ENCODE measurements around the gene TTC21B. TPM values are rescaled to one million over a fixed set of nuclear protein-coding genes. Genes with fewer than 3 reads are reported as not detected.

Gene TTC21B
- total and polyA plus RNA-seq, 9 of the 15 experiments (the other 6 are each of a cell fraction or from before 2014, with no cell fraction given) = 5.2 to 34.9 (median 18.5) TPM

DNA sequence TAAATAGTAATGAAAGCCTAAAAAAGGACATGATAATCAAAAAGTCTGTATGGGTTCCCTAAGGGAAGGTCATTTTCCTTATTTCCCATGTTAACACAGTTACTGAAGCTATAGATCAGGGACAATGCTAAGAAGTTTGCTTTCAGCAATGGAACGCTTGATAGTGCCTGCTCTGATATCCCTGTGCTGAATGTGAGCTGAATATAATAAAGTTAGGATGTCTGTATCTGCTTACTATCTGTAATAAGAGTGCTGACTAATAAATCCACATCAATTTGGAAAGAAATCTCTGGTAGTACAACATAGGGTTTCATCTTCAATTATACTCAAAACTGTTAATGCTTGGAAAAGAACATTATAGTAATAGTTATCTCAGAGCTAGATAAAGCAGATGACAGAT, 25.8 kb downstream of the TTC21B start:
- intact Hi-C loops (cut with micrococcal nuclease) = no loop called here
- WGBS (ENCODE audit: insufficient coverage, low coverage, missing lambda C conversion rate) = 86% methylated on average over 1 of the region's 1 CpG
- H3K79me2 ChIP-seq (ENCODE audit: control insufficient read depth, insufficient read depth, low read length) = no peaks in the 10 kb centered on the region

DNA sequence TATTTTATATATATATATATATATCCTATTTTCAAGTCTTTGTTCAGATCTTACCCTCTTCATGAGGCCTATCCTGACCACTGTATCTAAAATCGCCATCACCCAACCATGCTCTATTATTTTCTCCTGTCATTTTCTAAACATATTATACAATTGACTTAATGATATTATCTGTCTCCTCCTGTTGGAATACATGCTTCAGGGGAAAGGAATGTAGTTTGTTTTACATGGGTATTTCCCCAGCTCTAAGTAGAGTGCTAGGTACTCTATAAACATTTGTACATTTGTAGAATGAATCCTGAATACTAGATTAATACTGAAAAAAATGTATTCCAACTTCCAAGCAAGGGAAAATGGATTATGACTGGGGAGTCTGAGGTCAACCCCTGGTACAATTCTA, 26.2 kb downstream of the TTC21B start:
- CTCF ChIA-PET (ENCODE audit: low intra/inter-chr PET ratio) = no interaction called here
- 92% methylated on average over 1 of the region's 1 CpG for WGBS (ENCODE audit: insufficient coverage, low coverage, missing lambda C conversion rate)
- FAIRE-seq = no peak

More for the DNA sequence above, 25.8 kb downstream of the TTC21B start:
- H3K9me1 ChIP-seq (ENCODE audit: control insufficient read depth, insufficient read depth, low read length) = no peaks in the 10 kb centered on the region
- H3K36me3 ChIP-seq (ENCODE audit: control insufficient read depth, insufficient read depth, low read length) = peaks cover 82% of the 10 kb centered on the region
- DNase-seq (ENCODE audit: extremely low read depth in 1 of 4, low spot score in 3 of 4) = no peak
- no peak overlapping the region for H3K27ac ChIP-seq (ENCODE audit: extremely low read depth, low read depth, low read length)
- H3K9ac ChIP-seq (ENCODE audit: insufficient read depth in 1 of 2, low read depth in 2 of 2, low read length in 2 of 2) = no peak overlapping the region
- CTCF ChIA-PET (ENCODE audit: low intra/inter-chr PET ratio) = no interaction called here
- POLR2A ChIA-PET = no interaction called here
- no peak for FAIRE-seq
- no peak overlapping the region for H3K4me2 ChIP-seq (ENCODE audit: insufficient read depth, low read length)
- no peaks in the 10 kb centered on the region for H4K20me1 ChIP-seq (replicated peaks; ENCODE audit: control insufficient read depth, insufficient read depth, low read length)
- H3K4me1 ChIP-seq (replicated peaks in 1 of 2; ENCODE audit: control insufficient read depth in 2 of 2, insufficient read depth in 2 of 2, low read length in 2 of 2) = no peaks in the 10 kb centered on the region
- no peaks in the 10 kb centered on the region for H3K27me3 ChIP-seq (ENCODE audit: control insufficient read depth in 2 of 2, insufficient read depth in 2 of 2, low read length in 2 of 2)
- H3K4me3 ChIP-seq = no peak overlapping the region
- in situ Hi-C loops (cut with MboI) = loop anchor here (25.0 kb wide), 1 partner anchor 485 kb away; no protein-coding TSS in a partner anchor
- TF ChIP-seq EGR1 (conservative IDR thresholded peaks at IDR 0.05) (no peak), CHD2 (IDR thresholded peaks at IDR 0.05; ENCODE audit: low read depth, low read length) (no peak), ZNF384 (IDR thresholded peaks at IDR 0.05; ENCODE audit: low read depth, low read length) (no peak), CAMTA2 (CRISPR knock-in tag; conservative IDR thresholded peaks at IDR 0.05) (no peak)
- H2AFZ ChIP-seq (ENCODE audit: low read depth, low read length) = no peak overlapping the region
- H3K9me3 ChIP-seq (replicated peaks; ENCODE audit: control insufficient read depth, insufficient read depth, low read depth, low read length) = no peaks in the 10 kb centered on the region
- BruUV-seq (replicated peaks) = no TSS peak
- ATAC-seq = no peak

More for the DNA sequence above, 26.2 kb downstream of the TTC21B start:
- TF ChIP-seq ZNF830 (CRISPR knock-in tag; IDR thresholded peaks at IDR 0.05) (no peak), CXXC5 (CRISPR knock-in tag; IDR thresholded peaks at IDR 0.05) (no peak), ZNF232 (CRISPR knock-in tag; IDR thresholded peaks at IDR 0.05) (no peak)
- TF ChIP-seq, protein P1, sequence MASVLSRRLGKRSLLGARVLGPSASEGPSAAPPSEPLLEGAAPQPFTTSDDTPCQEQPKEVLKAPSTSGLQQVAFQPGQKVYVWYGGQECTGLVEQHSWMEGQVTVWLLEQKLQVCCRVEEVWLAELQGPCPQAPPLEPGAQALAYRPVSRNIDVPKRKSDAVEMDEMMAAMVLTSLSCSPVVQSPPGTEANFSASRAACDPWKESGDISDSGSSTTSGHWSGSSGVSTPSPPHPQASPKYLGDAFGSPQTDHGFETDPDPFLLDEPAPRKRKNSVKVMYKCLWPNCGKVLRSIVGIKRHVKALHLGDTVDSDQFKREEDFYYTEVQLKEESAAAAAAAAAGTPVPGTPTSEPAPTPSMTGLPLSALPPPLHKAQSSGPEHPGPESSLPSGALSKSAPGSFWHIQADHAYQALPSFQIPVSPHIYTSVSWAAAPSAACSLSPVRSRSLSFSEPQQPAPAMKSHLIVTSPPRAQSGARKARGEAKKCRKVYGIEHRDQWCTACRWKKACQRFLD (CRISPR knock-in tag; IDR thresholded peaks at IDR 0.05) = no peak
- intact Hi-C loops (cut with micrococcal nuclease) (no loop called here), in situ Hi-C loops (cut with MboI) (loop anchor here (25.0 kb wide), 1 partner anchor 485 kb away; no protein-coding TSS in a partner anchor)
- Histone ChIP-seq H3K27me3 (ENCODE audit: control insufficient read depth in 2 of 2, insufficient read depth in 2 of 2, low read length in 2 of 2) (no peaks in the 10 kb centered on the region), H3K27ac (ENCODE audit: extremely low read depth, low read depth, low read length) (no peak overlapping the region), H4K20me1 (replicated peaks; ENCODE audit: control insufficient read depth, insufficient read depth, low read length) (no peaks in the 10 kb centered on the region), H3K4me3 (no peak overlapping the region), H3K36me3 (ENCODE audit: control insufficient read depth, insufficient read depth, low read length) (peaks cover 80% of the 10 kb centered on the region), H3K9me3 (replicated peaks; ENCODE audit: control insufficient read depth, insufficient read depth, low read depth, low read length) (no peaks in the 10 kb centered on the region), H3K79me2 (ENCODE audit: control insufficient read depth, insufficient read depth, low read length) (no peaks in the 10 kb centered on the region), H3K4me2 (ENCODE audit: insufficient read depth, low read length) (no peak overlapping the region), H3K9me1 (ENCODE audit: control insufficient read depth, insufficient read depth, low read length) (no peaks in the 10 kb centered on the region), H3K4me1 (replicated peaks in 1 of 2; ENCODE audit: control insufficient read depth in 2 of 2, insufficient read depth in 2 of 2, low read length in 2 of 2) (no peaks in the 10 kb centered on the region), H3K9ac (ENCODE audit: insufficient read depth in 1 of 2, low read depth in 2 of 2, low read length in 2 of 2) (no peak overlapping the region), H2AFZ (ENCODE audit: low read depth, low read length) (no peak overlapping the region)
- BruUV-seq (replicated peaks) = no TSS peak
- POLR2A ChIA-PET = no interaction called here
- ATAC-seq = no peak
- no peak for DNase-seq (ENCODE audit: extremely low read depth in 1 of 4, low spot score in 3 of 4)

Measured in K562 (cell line).